ENCODE results near the gene SLC22A23. TPM values are rescaled to one million over a fixed set of nuclear protein-coding genes. Genes with fewer than 3 reads are reported as not detected.

Gene SLC22A23, protein sequence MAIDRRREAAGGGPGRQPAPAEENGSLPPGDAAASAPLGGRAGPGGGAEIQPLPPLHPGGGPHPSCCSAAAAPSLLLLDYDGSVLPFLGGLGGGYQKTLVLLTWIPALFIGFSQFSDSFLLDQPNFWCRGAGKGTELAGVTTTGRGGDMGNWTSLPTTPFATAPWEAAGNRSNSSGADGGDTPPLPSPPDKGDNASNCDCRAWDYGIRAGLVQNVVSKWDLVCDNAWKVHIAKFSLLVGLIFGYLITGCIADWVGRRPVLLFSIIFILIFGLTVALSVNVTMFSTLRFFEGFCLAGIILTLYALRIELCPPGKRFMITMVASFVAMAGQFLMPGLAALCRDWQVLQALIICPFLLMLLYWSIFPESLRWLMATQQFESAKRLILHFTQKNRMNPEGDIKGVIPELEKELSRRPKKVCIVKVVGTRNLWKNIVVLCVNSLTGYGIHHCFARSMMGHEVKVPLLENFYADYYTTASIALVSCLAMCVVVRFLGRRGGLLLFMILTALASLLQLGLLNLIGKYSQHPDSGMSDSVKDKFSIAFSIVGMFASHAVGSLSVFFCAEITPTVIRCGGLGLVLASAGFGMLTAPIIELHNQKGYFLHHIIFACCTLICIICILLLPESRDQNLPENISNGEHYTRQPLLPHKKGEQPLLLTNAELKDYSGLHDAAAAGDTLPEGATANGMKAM
- total RNA-seq: 24.8 and 26.8 TPM in 2 replicates

DNA sequence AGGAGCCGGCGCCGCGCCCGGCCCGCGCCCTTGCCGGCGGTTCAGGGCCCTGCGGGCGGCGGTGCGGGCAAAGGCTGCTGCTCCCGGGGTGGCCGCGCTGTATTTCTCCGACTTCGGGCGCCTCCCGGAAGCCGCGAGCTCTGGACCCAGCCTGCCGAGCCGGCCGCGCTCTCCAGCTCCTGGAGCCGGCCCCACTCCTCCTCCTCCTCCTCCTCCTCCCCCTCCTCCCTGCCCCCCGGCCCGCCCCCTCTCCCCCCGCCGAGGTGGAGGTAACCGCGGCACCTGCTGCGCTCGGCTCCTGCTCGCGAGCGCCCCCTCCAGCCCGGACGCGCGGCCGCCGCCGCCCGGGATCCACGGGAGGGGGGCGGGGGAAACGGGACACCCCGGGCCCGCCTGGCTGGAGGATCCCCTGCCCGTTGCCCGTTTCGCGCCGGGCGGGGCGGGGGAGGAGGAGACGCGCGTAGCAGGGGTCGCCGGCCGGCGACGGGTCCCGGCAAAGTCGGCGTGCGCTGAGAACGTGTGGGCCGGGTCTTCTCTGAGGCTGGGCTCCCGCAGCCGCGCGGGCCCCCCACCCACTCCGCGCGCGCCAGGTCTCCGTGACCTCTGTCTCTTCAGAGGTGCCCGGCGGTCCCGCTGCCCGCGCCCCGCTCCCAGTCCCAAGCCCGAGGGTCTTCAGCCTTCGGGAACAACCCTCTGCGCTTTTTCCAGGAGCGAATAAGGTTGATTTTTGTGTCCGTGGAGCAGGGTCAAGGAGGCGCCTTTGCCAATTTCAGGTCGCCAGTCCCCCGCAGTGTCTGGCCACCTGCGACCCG, at the start of gene SLC22A23:
TSS of gene SLC22A23 (minus strand) at position 153 of the 812 bp plus-strand sequence. CDS start 491 bp downstream, outside the sequence.

DNA sequence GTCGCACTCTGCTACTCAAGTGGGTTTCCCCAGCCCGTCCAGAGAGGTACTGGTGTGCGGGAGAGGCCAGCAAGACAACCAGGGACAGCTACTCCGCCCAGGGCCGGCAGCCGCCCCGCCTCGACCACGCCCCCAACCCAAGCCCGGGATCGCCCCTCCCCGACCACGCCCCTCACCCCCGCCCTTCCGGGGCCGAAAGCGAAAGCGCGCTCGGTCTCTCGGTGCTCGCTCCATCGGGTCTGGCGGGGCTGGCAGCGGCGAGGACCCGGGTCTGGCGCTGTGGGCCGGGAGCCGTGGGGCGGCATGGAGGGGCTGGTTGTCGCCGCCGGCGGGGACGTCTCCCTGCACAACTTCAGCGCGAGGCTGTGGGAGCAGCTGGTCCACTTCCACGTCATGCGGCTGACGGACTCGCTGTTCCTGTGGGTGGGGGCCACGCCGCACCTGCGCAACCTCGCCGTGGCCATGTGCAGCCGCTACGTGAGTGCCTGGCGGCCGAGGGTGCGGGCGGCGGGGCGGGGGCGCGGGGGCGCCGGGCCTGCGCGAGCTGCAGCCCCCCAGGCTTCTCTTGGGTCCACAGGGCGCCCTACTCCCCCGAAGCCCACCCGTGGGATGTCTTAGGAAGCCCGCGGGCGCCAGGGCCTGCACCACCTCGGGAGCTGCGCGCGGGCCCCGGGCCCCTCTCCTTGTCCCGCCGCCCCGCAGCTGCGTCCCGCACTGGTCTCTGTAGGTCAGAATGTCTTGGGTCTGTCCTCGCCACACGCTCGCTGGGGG, 197.9 kb downstream of the SLC22A23 start, which contains the start of gene PSMG4:
TSS of gene PSMG4 (plus strand) at position 228 of the 771 bp plus-strand sequence. CDS start at position 304, 76 bp downstream.

DNA sequence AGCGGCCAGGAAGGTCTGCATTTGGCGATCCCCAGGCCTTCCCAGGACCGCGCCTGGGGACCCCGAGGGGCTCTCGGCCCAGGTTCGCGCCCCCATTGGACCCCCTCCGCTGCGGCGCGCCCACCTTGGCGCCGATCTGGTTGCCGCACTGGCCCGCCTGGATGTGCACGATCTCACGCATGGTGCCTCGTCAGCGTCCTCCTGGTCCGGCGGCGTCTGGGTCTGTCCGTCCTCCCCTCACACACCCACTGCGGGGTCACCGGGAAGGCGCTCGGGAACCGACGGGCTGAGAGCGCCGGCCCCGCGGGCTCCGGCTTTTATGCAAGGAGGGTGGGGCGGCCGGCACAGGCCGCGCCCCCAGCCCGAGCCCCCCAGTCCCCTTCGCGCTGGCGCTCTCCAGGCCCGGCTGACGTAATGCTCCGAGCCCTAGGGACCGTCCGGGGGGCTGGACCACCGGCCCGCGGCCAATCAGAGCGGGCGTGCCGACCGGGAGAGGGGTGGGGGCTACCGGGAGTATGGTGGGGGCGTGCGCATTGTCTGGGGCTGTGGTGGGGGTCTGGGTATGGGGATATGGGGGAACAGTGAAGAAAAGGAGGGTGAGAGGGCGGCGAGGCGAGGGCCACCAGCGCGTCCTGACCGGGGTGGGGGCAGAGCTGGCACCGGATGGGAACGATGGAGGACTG, 229.3 kb downstream of the SLC22A23 start, which contains the start of gene TUBB2B:
TSS of gene TUBB2B (minus strand) at position 291 of the 683 bp plus-strand sequence. CDS start at position 181, 110 bp downstream.

Other genes with a start within 250 kb of the SLC22A23 start
- 2.6 and 2.9 TPM in 2 replicates for gene TUBB2B, start 229.4 kb downstream of the SLC22A23 start, total RNA-seq
- gene PSMG4, start 198.1 kb downstream of the SLC22A23 start, total RNA-seq: 16.2 and 18.3 TPM in 2 replicates

All from airway epithelial cell (primary cell).